NT2/D1 (cell line): Measurements from ENCODE around the gene PDZRN3.

Experiments
- DNase-seq: peaks from one replicate; pipeline ENCODE4 v3.0.0-alpha.2; 2011; ENCODE audit warnings: low read depth, low spot score
- H3K27me3 ChIP-seq: 2 replicates; pipeline ENCODE4 v1.6.0; 2011; ENCODE audit warnings: mild to moderate bottlenecking; ENCODE audit not compliant: insufficient read length, insufficient read depth
- H3K36me3 ChIP-seq: 2 replicates; pipeline ENCODE4 v1.6.1; 2011; ENCODE audit warnings: mild to moderate bottlenecking, low read length, mixed read lengths; ENCODE audit not compliant: insufficient read depth, insufficient read length
- H3K4me1 ChIP-seq: 2 replicates; pipeline ENCODE4 v1.5.1; 2011; ENCODE audit not compliant: insufficient read depth, insufficient read length
- H3K4me3 ChIP-seq: 2 replicates; pipeline ENCODE4 v1.5.1; 2011; ENCODE audit warnings: low read depth; ENCODE audit not compliant: insufficient read length
- H3K9ac ChIP-seq: 2 replicates; pipeline ENCODE4 v1.6.0; 2011; ENCODE audit warnings: low read depth; ENCODE audit not compliant: insufficient read length
- H3K9me3 ChIP-seq: 2 replicates; pipeline ENCODE4 v1.5.1; 2011; ENCODE audit warnings: mild to moderate bottlenecking, low read length; ENCODE audit not compliant: insufficient read depth
- SUZ12 ChIP-seq: IDR thresholded peaks from 2 replicates; pipeline ENCODE4 v1.6.1; 2011; ENCODE audit not compliant: insufficient read length, insufficient read depth; ENCODE audit errors: extremely low read depth
- YY1 ChIP-seq: IDR thresholded peaks from 2 replicates; pipeline ENCODE4 v1.6.1; 2011; ENCODE audit not compliant: insufficient read length, insufficient read depth
- ZNF274 ChIP-seq: IDR thresholded peaks from 2 replicates; pipeline ENCODE4 v1.6.1; 2011; ENCODE audit warnings: mild to moderate bottlenecking, low read depth, low read length

PDZRN3 gene

GRCh38 chr3:73611176-73611575 is 13.6 kb downstream of the PDZRN3 start:
- H3K27me3 ChIP-seq, result no peaks in the 10 kb centered on the region
- H3K9me3 ChIP-seq, result no peaks in the 10 kb centered on the region
- H3K4me3 ChIP-seq, result no peak overlapping the region
- no peaks in the 10 kb centered on the region for H3K4me1 ChIP-seq
- H3K9ac ChIP-seq, result no peak overlapping the region
- H3K36me3 ChIP-seq, result peaks cover 5% of the 10 kb centered on the region
- no peak for TF ChIP-seq ZNF274
- no peak for DNase-seq

GRCh38 chr3:73610493-73610892 is 14.2 kb downstream of the PDZRN3 start:
- TF ChIP-seq ZNF274 (no peak), SUZ12 (no peak), YY1 (no peak)
- peaks cover 5% of the 10 kb centered on the region for H3K36me3 ChIP-seq
- H3K9ac ChIP-seq, result no peak overlapping the region
- no peaks in the 10 kb centered on the region for H3K27me3 ChIP-seq
- H3K9me3 ChIP-seq, result no peaks in the 10 kb centered on the region
- no peaks in the 10 kb centered on the region for H3K4me1 ChIP-seq
- DNase-seq, result no peak
- no peak overlapping the region for H3K4me3 ChIP-seq

DNA sequence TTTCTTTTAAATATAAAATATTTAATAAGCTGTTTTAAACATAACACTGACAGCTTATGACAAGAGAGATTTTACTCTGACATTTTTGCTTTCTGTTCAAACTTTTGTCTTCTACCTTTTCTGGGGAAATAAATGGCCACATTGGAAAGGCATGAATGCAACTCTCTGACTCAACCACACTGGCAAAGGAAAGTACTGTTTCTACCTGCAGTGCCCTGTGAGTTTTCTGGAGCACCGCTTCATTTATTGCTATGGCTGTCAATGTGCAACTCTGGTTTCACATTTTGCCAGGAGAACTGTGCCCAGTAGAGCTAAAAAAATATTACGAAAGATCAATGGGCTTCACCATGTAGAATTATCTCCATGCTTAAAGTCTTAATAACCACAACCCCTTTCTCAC is 15.1 kb downstream of the PDZRN3 start:
- TF ChIP-seq ZNF274, result no peak
- TF ChIP-seq SUZ12, result no peak
- TF ChIP-seq YY1, result no peak
- no peak overlapping the region for H3K4me3 ChIP-seq
- no peaks in the 10 kb centered on the region for H3K9me3 ChIP-seq
- no peak overlapping the region for H3K9ac ChIP-seq
- H3K27me3 ChIP-seq, result no peaks in the 10 kb centered on the region
- no peak for DNase-seq
- H3K36me3 ChIP-seq, result peaks cover 5% of the 10 kb centered on the region
- no peaks in the 10 kb centered on the region for H3K4me1 ChIP-seq

DNA sequence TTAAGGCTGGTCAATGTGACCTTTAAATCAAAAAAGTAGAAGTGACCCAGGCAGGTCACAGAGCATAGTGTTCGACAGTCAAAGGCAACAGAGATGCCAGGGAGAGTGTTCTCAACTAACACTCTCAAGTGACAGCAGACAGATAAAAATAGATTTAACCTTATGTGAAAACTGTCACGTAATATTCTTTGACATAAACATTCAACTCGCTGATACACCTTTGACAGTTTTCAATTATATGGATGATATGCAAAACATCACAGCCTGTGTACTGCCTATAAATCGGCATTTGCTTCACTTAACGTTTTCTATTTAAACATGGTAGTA is 15.5 kb downstream of the PDZRN3 start:
- no peak overlapping the region for H3K4me3 ChIP-seq
- H3K9ac ChIP-seq, result no peak overlapping the region
- H3K36me3 ChIP-seq, result peaks cover 5% of the 10 kb centered on the region
- TF ChIP-seq ZNF274 (no peak), SUZ12 (no peak), YY1 (no peak)
- no peaks in the 10 kb centered on the region for H3K4me1 ChIP-seq
- DNase-seq, result no peak
- no peaks in the 10 kb centered on the region for H3K9me3 ChIP-seq
- no peaks in the 10 kb centered on the region for H3K27me3 ChIP-seq

GRCh38 chr3:73608456-73609314 is 16.1 kb downstream of the PDZRN3 start:
- Histone ChIP-seq H3K9me3 (no peaks in the 10 kb centered on the region), H3K4me3 (no peak overlapping the region), H3K36me3 (peaks cover 5% of the 10 kb centered on the region), H3K4me1 (no peaks in the 10 kb centered on the region), H3K27me3 (no peaks in the 10 kb centered on the region), H3K9ac (no peak overlapping the region)
- no peak for DNase-seq
- no peak for TF ChIP-seq ZNF274
- no peak for TF ChIP-seq SUZ12
- no peak for TF ChIP-seq YY1

GRCh38 chr3:73605861-73606260 is 18.9 kb downstream of the PDZRN3 start:
- no peak overlapping the region for H3K9ac ChIP-seq
- H3K9me3 ChIP-seq, result no peaks in the 10 kb centered on the region
- DNase-seq, result no peak
- H3K36me3 ChIP-seq, result peaks cover 11% of the 10 kb centered on the region
- H3K4me1 ChIP-seq, result no peaks in the 10 kb centered on the region
- no peak overlapping the region for H3K4me3 ChIP-seq
- TF ChIP-seq SUZ12 (no peak), YY1 (no peak), ZNF274 (no peak)
- H3K27me3 ChIP-seq, result no peaks in the 10 kb centered on the region

- TF ChIP-seq YY1, result no peak
- TF ChIP-seq SUZ12, result no peak
- TF ChIP-seq ZNF274, result no peak
- peaks cover 11% of the 10 kb centered on the region for H3K36me3 ChIP-seq
- DNase-seq, result no peak
Observed at GRCh38 chr3:73605412-73605811, 19.3 kb downstream of the PDZRN3 start.

DNA sequence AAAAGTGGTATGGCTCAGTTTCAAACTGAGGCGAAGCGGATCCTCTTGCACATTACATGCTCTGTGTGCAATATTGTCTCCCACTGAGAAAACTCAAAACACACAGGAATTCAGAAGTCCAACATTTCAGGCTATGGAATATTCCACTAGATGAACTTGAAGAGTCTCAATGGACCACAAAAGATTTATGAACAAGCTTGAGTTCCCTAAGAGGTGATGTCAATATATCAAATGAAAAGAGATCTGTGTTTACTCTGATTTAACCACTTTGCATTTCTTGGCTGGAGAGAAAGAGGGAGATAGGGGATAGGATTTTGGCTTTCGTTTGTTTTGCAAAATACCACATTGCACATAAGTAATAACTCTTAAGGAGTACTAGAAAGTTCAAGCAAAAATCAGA is 20.3 kb downstream of the PDZRN3 start:
- Histone ChIP-seq H3K9me3 (no peaks in the 10 kb centered on the region), H3K27me3 (no peaks in the 10 kb centered on the region), H3K36me3 (peaks cover 11% of the 10 kb centered on the region), H3K9ac (no peak overlapping the region), H3K4me1 (no peaks in the 10 kb centered on the region), H3K4me3 (no peak overlapping the region)
- TF ChIP-seq ZNF274 (no peak), SUZ12 (no peak), YY1 (no peak)
- DNase-seq, result no peak

More at GRCh38 chr3:73605412-73605811, 19.3 kb downstream of the PDZRN3 start:
- Histone ChIP-seq H3K9ac (no peak overlapping the region), H3K27me3 (no peaks in the 10 kb centered on the region), H3K4me3 (no peak overlapping the region), H3K4me1 (no peaks in the 10 kb centered on the region), H3K9me3 (no peaks in the 10 kb centered on the region)
